B cell (primary cell): ENCODE results near the gene ZNHIT1. TPM values are rescaled to one million over a fixed set of nuclear protein-coding genes. Genes with fewer than 3 reads are reported as not detected.

Experiments used
- ATAC-seq: fragments of 200-7000 bp; cut with Tn5 transposase; one replicate; pipeline ENCODE4 v1.10.0; 2021; ENCODE audit warnings: low read depth, mild to moderate bottlenecking, moderate number of reproducible peaks, moderate library complexity
- CTCF ChIA-PET: fragments of 350-600 bp; sonication (Branson Sonifier 250); formaldehyde crosslinking; loops from one replicate; lab custom pipeline; 2021; ENCODE audit warnings: antibody characterized with exemption, inconsistent platforms; lab: Charles Lee
- POLR2A ChIA-PET: fragments of 350-600 bp; sonication (Branson Sonifier 250); formaldehyde crosslinking; loops from one replicate; lab custom pipeline; 2021; ENCODE audit warnings: antibody characterized with exemption; lab: Charles Lee
- DNase-seq: peaks from one replicate; pipeline ENCODE4 v3.0.0; 2013
- H2AFZ ChIP-seq: 2 replicates; pipeline ENCODE4 v1.6.1; 2012; ENCODE audit warnings: mild to moderate bottlenecking, low read depth, low read length; ENCODE audit not compliant: insufficient read depth, poor library complexity, severe bottlenecking
- H3K27ac ChIP-seq, 2 donors: 1 replicate in 1 of 2; 2 replicates in 1 of 2; pipeline ENCODE4 v1.5.1; 2012 to 2013; ENCODE audit warnings: low read length in 2 of 2, mild to moderate bottlenecking in 2 of 2, moderate library complexity in 1 of 2
- H3K27me3 ChIP-seq, 4 experiments: fragments of 200-600 bp in 1 of 4; sonication (generic) in 1 of 4; replicated peaks in 1 of 4; 1 replicate in 2 of 4; 2 replicates in 2 of 4; pipeline versions ENCODE4 v1.6.1 to v1.7.0; 2013 to 2016; ENCODE audit warnings: low read length in 3 of 4, mild to moderate bottlenecking in 2 of 4, mixed read lengths in 1 of 4, moderate library complexity in 1 of 4; ENCODE audit not compliant: insufficient read depth in 4 of 4, control insufficient read depth in 3 of 4; ENCODE audit errors: control extremely low read depth in 1 of 4
- H3K36me3 ChIP-seq, 2 experiments: replicated peaks in 1 of 2; 1 replicate in 1 of 2; 2 replicates in 1 of 2; pipeline versions ENCODE4 v1.6.1 to v1.7.1; 2013; ENCODE audit warnings: low read length in 1 of 2; ENCODE audit not compliant: insufficient read depth in 2 of 2, control insufficient read depth in 1 of 2; ENCODE audit errors: control extremely low read depth in 1 of 2, extremely low read depth in 1 of 2
- H3K4me1 ChIP-seq, 2 donors: fragments of 200-600 bp in 1 of 2; sonication (generic) in 1 of 2; 1 replicate in 1 of 2; 2 replicates in 1 of 2; pipeline versions ENCODE4 v1.5.1 to v1.6.1; 2013 to 2017; ENCODE audit warnings: low read length in 2 of 2; ENCODE audit not compliant: control insufficient read depth in 2 of 2, insufficient read depth in 2 of 2
- H3K4me2 ChIP-seq: replicated peaks from 2 replicates; pipeline ENCODE3; 2012; ENCODE audit warnings: mild to moderate bottlenecking, low read depth, low read length; ENCODE audit not compliant: poor library complexity, severe bottlenecking
- H3K4me3 ChIP-seq, 5 experiments: fragments of 200-600 bp in 1 of 5; sonication (generic) in 1 of 5; 1 replicate in 3 of 5; 2 replicates in 2 of 5; pipeline versions ENCODE4 v1.5.1 to v1.7.0; 2011 to 2016; ENCODE audit warnings: low read length in 4 of 5, mild to moderate bottlenecking in 4 of 5, low read depth in 2 of 5, control low read depth in 1 of 5, moderate library complexity in 1 of 5; ENCODE audit not compliant: insufficient read depth in 1 of 5; ENCODE audit errors: control extremely low read depth in 1 of 5, extremely low read depth in 1 of 5
- H3K79me2 ChIP-seq: fragments of 200-600 bp; sonication (generic); one replicate; pipeline ENCODE4 v1.6.0; 2016; ENCODE audit warnings: low read length; ENCODE audit not compliant: control insufficient read depth, insufficient read depth
- H3K9ac ChIP-seq: fragments of 200-600 bp; sonication (generic); 2 replicates; pipeline ENCODE4 v1.6.1; 2017; ENCODE audit warnings: mild to moderate bottlenecking, low read length, moderate library complexity
- H3K9me3 ChIP-seq, 3 donors: one replicate each; pipeline versions ENCODE4 v1.6.1 to v1.7.1; 2013; ENCODE audit warnings: low read length in 2 of 3; ENCODE audit not compliant: control insufficient read depth in 2 of 3, insufficient read depth in 1 of 3; ENCODE audit errors: control extremely low read depth in 1 of 3
- H4K20me1 ChIP-seq: 2 replicates; pipeline ENCODE4 v1.6.0; 2012; ENCODE audit warnings: mild to moderate bottlenecking, low read length; ENCODE audit not compliant: insufficient read depth, control insufficient read depth, poor library complexity, severe bottlenecking
- H3K27ac Mint-ChIP-seq: one replicate; pipeline ENCODE4 v1.8.0; 2021; ENCODE audit warnings: mixed read lengths
- H3K27me3 Mint-ChIP-seq: one replicate; pipeline ENCODE4 v1.8.0; 2021; ENCODE audit warnings: mixed read lengths
- H3K4me1 Mint-ChIP-seq: one replicate; pipeline ENCODE4 v1.8.0; 2021; ENCODE audit warnings: mixed read lengths
- H3K4me3 Mint-ChIP-seq: one replicate; pipeline ENCODE4 v1.8.0; 2021; ENCODE audit warnings: mixed read lengths
- H3K9me3 Mint-ChIP-seq: one replicate; pipeline ENCODE4 v1.8.0; 2022; ENCODE audit warnings: mixed read lengths; ENCODE audit not compliant: insufficient read depth
- CTCF ChIP-seq: fragments of 200-600 bp; IDR thresholded peaks from one replicate; pipeline ENCODE4 v1.8.0; 2022; ENCODE audit warnings: antibody characterized with exemption, mild to moderate bottlenecking
- EZH2 ChIP-seq: IDR thresholded peaks from 2 replicates; pipeline ENCODE4 v1.6.1; 2012; ENCODE audit warnings: borderline replicate concordance, low read depth, mild to moderate bottlenecking, moderate library complexity, low read length; ENCODE audit not compliant: insufficient read depth, poor library complexity, severe bottlenecking
- WGBS: methylation state at CpG from one replicate; pipeline ENCODE4 v1.1.5; 2013; ENCODE audit warnings: missing lambda C conversion rate; ENCODE audit not compliant: insufficient coverage; 5-methylcytosine and 5-hydroxymethylcytosine counted together
- intact Hi-C: fragments of 100-400 bp; cut with micrococcal nuclease; formaldehyde crosslinking; loops from one replicate; pipeline ENCODE4 v1.10.0; 2022
- polyA plus RNA-seq: library from polyadenylated mRNA; depleted of rRNA; stranded (reverse); fragments of >200 nt; gene quantifications from 2 replicates; pipeline ENCODE4 v1.2.3, GENCODE V29; 2012
- total RNA-seq, 2 donors: library from RNA; stranded (reverse); fragments of 120-200 nt in 1 of 2; gene quantifications; 1 replicate in 1 of 2; 2 replicates in 1 of 2; pipeline versions ENCODE4 v1.2.3 to v1.2.4, GENCODE V29; 2013 to 2022

ZNHIT1 gene
- total and polyA plus RNA-seq, 2 donors (not counting 1 experiment from before 2014, with no cell fraction given): 28.5 to 37.3 TPM

- Histone ChIP-seq H4K20me1 (peaks cover 71% of the 10 kb centered on the region), H3K4me3 (peak overlapping the region; percentile 95 to 100 (median 99))
- WGBS: 26% methylated on average over 24 of the region's 28 CpGs
Observed at GRCh38 chr7:101243646-101244374, 25.8 kb downstream of the ZNHIT1 start.

More at GRCh38 chr7:101243646-101244374, 25.8 kb downstream of the ZNHIT1 start:
- peaks cover 13 to 31% of the 10 kb centered on the region in 2 donors for H3K4me1 ChIP-seq
- ATAC-seq (no peak), DNase-seq (no peak)
- H3K4me2 ChIP-seq: peak overlapping the region; percentile 93
- ChIA-PET POLR2A (interaction anchor here (1.0 to 2.4 kb wide), 4 partner anchors 26 to 1739 kb away, joined by 4 to 15 read pairs (median 4); partner anchors contain the start of genes IFT22, PLOD3 and ZNHIT1), CTCF (interaction anchor here (0.5 to 4.6 kb wide), 17 partner anchors 9 to 1244 kb away, joined by 3 to 65 read pairs (median 5); partner anchors contain the start of genes PLOD3, UFSP1 and ZNHIT1)
- peak overlapping the region; percentile 91 to 97 for H3K27ac ChIP-seq
- Mint-ChIP-seq H3K4me3 (peak overlapping the region; percentile 98), H3K9me3 (no peaks in the 10 kb centered on the region), H3K27ac (peak overlapping the region; percentile 97), H3K27me3 (no peaks in the 10 kb centered on the region), H3K4me1 (peaks cover 40% of the 10 kb centered on the region)
- H3K27me3 ChIP-seq: no peaks in the 10 kb centered on the region
- no peaks in the 10 kb centered on the region for H3K9me3 ChIP-seq
- H3K79me2 ChIP-seq: peaks cover 86% of the 10 kb centered on the region
- intact Hi-C loops: loop anchor here (1.0 to 2.0 kb wide), 11 partner anchors 8 to 631 kb away; partner anchors contain the start of genes AP1S1, IFT22, MOSPD3 and SRRT
- H2AFZ ChIP-seq: peak overlapping the region; percentile 90
- peak overlapping the region; percentile 89 for H3K9ac ChIP-seq
- TF ChIP-seq EZH2 (no peak), CTCF (no peak)
- peaks cover 0 to 27% of the 10 kb centered on the region in 2 experiments for H3K36me3 ChIP-seq
